H9 (cell line): ENCODE measurements around the gene STN1. TPM values are rescaled to one million over a fixed set of nuclear protein-coding genes. Genes with fewer than 3 reads are reported as not detected.

ENCODE experiments used
- DNase-seq: peaks from one replicate; pipeline ENCODE4 v3.0.0-alpha.2; 2017
- H2AFZ ChIP-seq: one replicate; pipeline ENCODE4 v1.6.1; 2013; ENCODE audit warnings: mild to moderate bottlenecking, low read length, control low read depth, moderate library complexity
- H2AK5ac ChIP-seq: 2 replicates; pipeline ENCODE4 v1.6.1; 2013; ENCODE audit warnings: low read length, control low read depth, mixed read lengths; ENCODE audit not compliant: insufficient read length
- H2BK120ac ChIP-seq: one replicate; pipeline ENCODE4 v1.6.1; 2013; ENCODE audit warnings: low read depth, mild to moderate bottlenecking, low read length, control low read depth, inconsistent platforms; ENCODE audit not compliant: poor library complexity, severe bottlenecking
- H2BK12ac ChIP-seq: 2 replicates; pipeline ENCODE4 v1.6.1; 2013; ENCODE audit warnings: low read length, control low read depth, mixed read lengths, low read depth; ENCODE audit not compliant: insufficient read length
- H2BK15ac ChIP-seq: 2 replicates; pipeline ENCODE4 v1.6.1; 2013; ENCODE audit warnings: low read depth, low read length, control low read depth
- H2BK20ac ChIP-seq: one replicate; pipeline ENCODE4 v1.6.1; 2013; ENCODE audit warnings: low read depth, mild to moderate bottlenecking, low read length, control low read depth, inconsistent platforms; ENCODE audit not compliant: poor library complexity, severe bottlenecking
- H2BK5ac ChIP-seq: 2 replicates; pipeline ENCODE4 v1.6.1; 2013; ENCODE audit warnings: low read length, control low read depth, mixed read lengths; ENCODE audit not compliant: insufficient read length
- H3K14ac ChIP-seq: 2 replicates; pipeline ENCODE4 v1.6.1; 2013; ENCODE audit warnings: low read length, control low read depth; ENCODE audit not compliant: insufficient read depth
- H3K18ac ChIP-seq: 2 replicates; pipeline ENCODE4 v1.6.1; 2013; ENCODE audit warnings: low read depth, mild to moderate bottlenecking, mixed read lengths, low read length, control low read depth; ENCODE audit not compliant: insufficient read length
- H3K23ac ChIP-seq: 2 replicates; pipeline ENCODE4 v1.6.1; 2013; ENCODE audit warnings: low read length, control low read depth, mixed read lengths, low read depth; ENCODE audit not compliant: insufficient read length
- H3K23me2 ChIP-seq: 2 replicates; pipeline ENCODE4 v1.6.1; 2013; ENCODE audit warnings: low read depth, mild to moderate bottlenecking, mixed read lengths, low read length, control low read depth; ENCODE audit not compliant: insufficient read length, poor library complexity, severe bottlenecking
- H3K27ac ChIP-seq: 2 replicates; pipeline ENCODE4 v1.5.1; 2013; ENCODE audit warnings: low read length, control low read depth, mixed read lengths, low read depth; ENCODE audit not compliant: insufficient read length
- H3K27me3 ChIP-seq: 2 replicates; pipeline ENCODE4 v1.6.1; 2013; ENCODE audit warnings: low read length, control low read depth, inconsistent platforms; ENCODE audit not compliant: insufficient read depth
- H3K4ac ChIP-seq: 2 replicates; pipeline ENCODE4 v1.6.1; 2013; ENCODE audit warnings: low read depth, mild to moderate bottlenecking, control low read depth, inconsistent platforms, low read length, moderate library complexity
- H3K4me1 ChIP-seq: 2 replicates; pipeline ENCODE4 v1.6.1; 2013; ENCODE audit warnings: low read length, control low read depth, inconsistent platforms; ENCODE audit not compliant: insufficient read depth
- H3K4me2 ChIP-seq: 2 replicates; pipeline ENCODE4 v1.6.1; 2013; ENCODE audit warnings: low read length, control low read depth, mixed read lengths; ENCODE audit not compliant: insufficient read length, insufficient read depth
- H3K56ac ChIP-seq: 2 replicates; pipeline ENCODE4 v1.6.1; 2013; ENCODE audit warnings: low read depth, mild to moderate bottlenecking, mixed read lengths, low read length, control low read depth; ENCODE audit not compliant: insufficient read length
- H3K79me1 ChIP-seq: 2 replicates; pipeline ENCODE4 v1.6.1; 2013; ENCODE audit warnings: low read depth, mild to moderate bottlenecking, moderate library complexity, low read length, control low read depth, inconsistent platforms; ENCODE audit not compliant: insufficient read depth, poor library complexity, severe bottlenecking
- H3K79me2 ChIP-seq: 2 replicates; pipeline ENCODE4 v1.6.1; 2013; ENCODE audit warnings: low read length, control low read depth, inconsistent platforms; ENCODE audit not compliant: insufficient read depth
- H3K9ac ChIP-seq: 2 replicates; pipeline ENCODE4 v1.6.1; 2013; ENCODE audit warnings: low read length, control low read depth, mixed read lengths; ENCODE audit not compliant: insufficient read length; ENCODE audit errors: extremely low read depth
- H3K9me3 ChIP-seq: one replicate; pipeline ENCODE4 v1.6.1; 2013; ENCODE audit warnings: low read depth, low read length, inconsistent platforms; ENCODE audit not compliant: control insufficient read depth
- H3T11ph ChIP-seq: one replicate; pipeline ENCODE4 v1.6.1; 2013; ENCODE audit warnings: mild to moderate bottlenecking, low read length, control low read depth, inconsistent platforms
- H4K20me1 ChIP-seq: one replicate; pipeline ENCODE4 v1.6.1; 2013; ENCODE audit not compliant: control insufficient read depth, insufficient read length, insufficient read depth
- H4K5ac ChIP-seq: 2 replicates; pipeline ENCODE4 v1.6.1; 2013; ENCODE audit warnings: low read depth, mild to moderate bottlenecking, mixed read lengths, low read length, control low read depth; ENCODE audit not compliant: insufficient read length
- H4K8ac ChIP-seq: replicated peaks from 2 replicates; pipeline ENCODE4 v1.6.1; 2013; ENCODE audit warnings: low read length, control low read depth, mixed read lengths, low read depth; ENCODE audit not compliant: insufficient read length
- H4K91ac ChIP-seq: 2 replicates; pipeline ENCODE4 v1.6.1; 2013; ENCODE audit warnings: low read depth, mild to moderate bottlenecking, moderate library complexity, mixed read lengths, low read length, control low read depth; ENCODE audit not compliant: insufficient read length
- H3K27ac Mint-ChIP-seq, 3 experiments: 2 replicates in 2 of 3; 3 replicates in 1 of 3; pipeline ENCODE4 v1.8.0; 2020 to 2021; ENCODE audit warnings: mixed read lengths in 3 of 3, mild to moderate bottlenecking in 1 of 3, moderate library complexity in 1 of 3
- H3K27me3 Mint-ChIP-seq: 2 replicates; pipeline ENCODE4 v1.8.0; 2021; ENCODE audit warnings: low read depth, mild to moderate bottlenecking, moderate library complexity, mixed read lengths
- H3K36me3 Mint-ChIP-seq, 3 experiments: 2 replicates in 2 of 3; 3 replicates in 1 of 3; pipeline ENCODE4 v1.8.0; 2020 to 2021; ENCODE audit warnings: low read depth in 3 of 3, mixed read lengths in 3 of 3; ENCODE audit not compliant: insufficient read depth in 1 of 3
- H3K4me1 Mint-ChIP-seq, 2 experiments: 2 replicates each; pipeline ENCODE4 v1.8.0; 2020; ENCODE audit warnings: mixed read lengths in 2 of 2
- H3K4me3 Mint-ChIP-seq, 2 experiments: 2 replicates in 1 of 2; 3 replicates in 1 of 2; pipeline ENCODE4 v1.8.0; 2020 to 2021; ENCODE audit warnings: mild to moderate bottlenecking in 2 of 2, mixed read lengths in 2 of 2, moderate library complexity in 1 of 2
- H3K9me3 Mint-ChIP-seq, 2 experiments: 2 replicates in 1 of 2; 3 replicates in 1 of 2; pipeline ENCODE4 v1.8.0; 2020; ENCODE audit warnings: mild to moderate bottlenecking in 2 of 2, mixed read lengths in 2 of 2, moderate library complexity in 1 of 2
- CTCF ChIP-seq: fragments of 200-600 bp; sonication (generic); conservative IDR thresholded peaks from 3 replicates; pipeline ENCODE4 v1.8.0; 2021; ENCODE audit warnings: antibody characterized with exemption, mild to moderate bottlenecking
- WGBS: extraction: QIAGEN DNeasy Blood & Tissue Kit; methylation state at CpG from one replicate; pipeline ENCODE4 v1.1.7; 2013; ENCODE audit warnings: missing lambda C conversion rate, low lambda C conversion rate, mixed read lengths; ENCODE audit not compliant: insufficient read length; ENCODE audit errors: extremely low coverage; 5-methylcytosine and 5-hydroxymethylcytosine counted together
- total RNA-seq: library from RNA; stranded (reverse); gene quantifications from 2 replicates; pipeline ENCODE4 v1.2.1, GENCODE V29; 2021

STN1 gene
- total RNA-seq, 1 experiment from 2014 or later, result 11.3 TPM

DNA sequence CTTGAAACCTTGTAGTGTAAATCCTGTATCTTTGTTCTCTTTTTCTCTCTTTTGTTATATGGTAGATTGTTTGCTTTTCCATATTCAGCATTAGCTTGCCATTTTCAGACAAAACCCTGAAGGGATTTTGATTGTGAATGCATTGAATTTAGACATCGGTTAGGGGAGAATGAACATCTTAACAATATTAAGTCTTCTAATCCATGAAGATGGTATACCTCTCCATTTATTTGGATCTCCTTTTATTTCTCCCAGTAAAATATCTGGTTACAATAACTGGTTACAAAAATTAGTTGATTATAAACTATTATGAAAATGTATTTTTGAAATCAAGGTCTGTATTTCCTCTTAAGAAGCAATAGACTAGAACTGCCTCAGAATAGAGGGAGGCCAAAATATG lies 36.6 kb upstream of the STN1 start:
- Histone ChIP-seq H3K23ac (no peak overlapping the region), H3T11ph (no peak overlapping the region), H4K5ac (no peak overlapping the region), H4K91ac (no peak overlapping the region), H2BK15ac (no peak overlapping the region), H3K79me1 (no peaks in the 10 kb centered on the region), H2AFZ (no peak overlapping the region), H4K8ac (no peak overlapping the region), H3K4me2 (no peak overlapping the region), H3K79me2 (no peaks in the 10 kb centered on the region), H2BK120ac (no peak overlapping the region), H3K18ac (no peak overlapping the region), H3K9me3 (no peaks in the 10 kb centered on the region), H3K27me3 (no peaks in the 10 kb centered on the region), H3K4me1 (no peaks in the 10 kb centered on the region), H2BK12ac (no peak overlapping the region), H3K27ac (no peak overlapping the region), H3K23me2 (no peaks in the 10 kb centered on the region), H4K20me1 (no peaks in the 10 kb centered on the region), H2BK20ac (no peak overlapping the region), H3K56ac (no peak overlapping the region), H2BK5ac (no peak overlapping the region), H3K9ac (no peak overlapping the region), H2AK5ac (no peak overlapping the region), H3K14ac (no peak overlapping the region), H3K4ac (no peak overlapping the region)
- H3K4me3 Mint-ChIP-seq, result no peak overlapping the region
- H3K4me1 Mint-ChIP-seq, result peaks cover 3 to 6% of the 10 kb centered on the region in 2 experiments
- H3K9me3 Mint-ChIP-seq, result 0 out of 5 replicates have a peak, but pooled peaks cover 0 to 2% of the 10 kb centered on the region in 2 experiments
- no peak for DNase-seq
- no peak for TF ChIP-seq CTCF
- H3K36me3 Mint-ChIP-seq, result no peaks in the 10 kb centered on the region
- WGBS, result no CpG with 5 or more reads among the region's 1 CpG
- no peaks in the 10 kb centered on the region; the same call in 1 of the 2 replicates for H3K27me3 Mint-ChIP-seq
- no peak overlapping the region for H3K27ac Mint-ChIP-seq
